GM23338 (cell line): ENCODE results near the gene DGKE. TPM values are rescaled to one million over a fixed set of nuclear protein-coding genes. Genes with fewer than 3 reads are reported as not detected.

Source experiments
- ATAC-seq: fragments of 200-7000 bp; cut with Tn5 transposase; 3 replicates; pipeline ENCODE4 v1.9.1; 2020
- DNase-seq: peaks from one replicate; pipeline ENCODE4 v3.0.0-alpha.2; 2015; ENCODE audit warnings: low spot score
- H2AFZ ChIP-seq: fragments of 200-600 bp; sonication (generic); 2 replicates; pipeline ENCODE4 v1.8.0; 2016; ENCODE audit warnings: antibody characterized with exemption, mild to moderate bottlenecking, moderate library complexity
- H3F3A ChIP-seq: fragments of 200-600 bp; sonication (generic); replicated peaks from 2 replicates; pipeline ENCODE4 v1.8.0; 2017; ENCODE audit warnings: antibody characterized with exemption, mixed run types, low read depth
- H3K27ac ChIP-seq: fragments of 200-600 bp; sonication (generic); 2 replicates; pipeline ENCODE4 v1.6.1; 2016; ENCODE audit warnings: low read depth
- H3K27me3 ChIP-seq: fragments of 200-600 bp; sonication (generic); 2 replicates; pipeline ENCODE4 v1.8.0; 2016; ENCODE audit warnings: mild to moderate bottlenecking, mixed run types, moderate library complexity; ENCODE audit not compliant: insufficient read depth
- H3K36me3 ChIP-seq: fragments of 200-600 bp; sonication (generic); 2 replicates; pipeline ENCODE4 v1.8.0; 2016; ENCODE audit warnings: mild to moderate bottlenecking; ENCODE audit not compliant: insufficient read depth
- H3K4me1 ChIP-seq: fragments of 200-600 bp; sonication (generic); 2 replicates; pipeline ENCODE4 v1.8.0; 2016; ENCODE audit warnings: mild to moderate bottlenecking, moderate library complexity; ENCODE audit not compliant: insufficient read depth
- H3K4me2 ChIP-seq: fragments of 200-600 bp; sonication (generic); 2 replicates; pipeline ENCODE4 v1.7.1; 2017; ENCODE audit warnings: mixed run types
- H3K4me3 ChIP-seq: fragments of 200-600 bp; sonication (generic); 2 replicates; pipeline ENCODE4 v1.6.1; 2016; ENCODE audit warnings: mixed run types
- H3K79me2 ChIP-seq: fragments of 200-600 bp; sonication (generic); replicated peaks from 2 replicates; pipeline ENCODE4 v1.8.0; 2017; ENCODE audit warnings: mild to moderate bottlenecking; ENCODE audit not compliant: insufficient read depth
- H3K9me2 ChIP-seq: fragments of 200-600 bp; sonication (generic); 2 replicates; pipeline ENCODE4 v1.8.0; 2017; ENCODE audit not compliant: insufficient read depth
- H4K20me1 ChIP-seq: fragments of 200-600 bp; sonication (generic); replicated peaks from 2 replicates; pipeline ENCODE4 v1.8.0; 2017; ENCODE audit warnings: mild to moderate bottlenecking; ENCODE audit not compliant: insufficient read depth
- H3K27ac Mint-ChIP-seq: 2 replicates; pipeline ENCODE4 v1.8.0; 2020; ENCODE audit warnings: inconsistent platforms, mild to moderate bottlenecking, moderate library complexity, mixed read lengths
- H3K27me3 Mint-ChIP-seq: 3 replicates; pipeline ENCODE4 v1.8.0; 2022; ENCODE audit warnings: low read depth, mild to moderate bottlenecking, moderate library complexity, mixed read lengths, inconsistent platforms; ENCODE audit not compliant: insufficient read depth, poor library complexity
- H3K36me3 Mint-ChIP-seq: 3 replicates; pipeline ENCODE4 v1.8.0; 2021; ENCODE audit warnings: low read depth, mild to moderate bottlenecking, inconsistent platforms, moderate library complexity, mixed read lengths
- H3K4me1 Mint-ChIP-seq: 3 replicates; pipeline ENCODE4 v1.8.0; 2020; ENCODE audit warnings: mild to moderate bottlenecking, inconsistent platforms, mixed read lengths
- H3K4me3 Mint-ChIP-seq: 3 replicates; pipeline ENCODE4 v1.8.0; 2021; ENCODE audit warnings: moderate library complexity, mild to moderate bottlenecking, inconsistent platforms, mixed read lengths
- H3K9me3 Mint-ChIP-seq: 3 replicates; pipeline ENCODE4 v1.8.0; 2020; ENCODE audit warnings: moderate library complexity, mild to moderate bottlenecking, inconsistent platforms, mixed read lengths
- CREB1 ChIP-seq: fragments of 250-450 bp; sonication (Bioruptor Pico); IDR thresholded peaks from 2 replicates; pipeline ENCODE4 v1.5.0; 2020; ENCODE audit warnings: low read depth, mild to moderate bottlenecking, moderate library complexity
- EZH2 ChIP-seq: fragments of 200-600 bp; sonication (generic); IDR thresholded peaks from one replicate; pipeline ENCODE4 v1.8.0; 2017; ENCODE audit warnings: antibody characterized with exemption, mild to moderate bottlenecking, low read depth; ENCODE audit not compliant: unreplicated experiment
- EZH2phosphoT487 ChIP-seq: fragments of 200-600 bp; sonication (generic); IDR thresholded peaks from one replicate; pipeline ENCODE4 v1.8.1; 2018; ENCODE audit warnings: antibody characterized with exemption; ENCODE audit not compliant: unreplicated experiment
- JUNB ChIP-seq: IDR thresholded peaks from one replicate; pipeline ENCODE4 v1.6.1; 2016; ENCODE audit warnings: antibody characterized with exemption; ENCODE audit not compliant: unreplicated experiment
- NANOG ChIP-seq: IDR thresholded peaks from 2 replicates; pipeline ENCODE4 v1.6.1; 2016; ENCODE audit warnings: antibody characterized with exemption, borderline replicate concordance
- POLR2AphosphoS5 ChIP-seq: IDR thresholded peaks from 2 replicates; pipeline ENCODE4 v1.6.1; 2016; ENCODE audit warnings: antibody characterized with exemption, low read depth
- REST ChIP-seq: IDR thresholded peaks from one replicate; pipeline ENCODE4 v1.6.1; 2018; ENCODE audit warnings: antibody characterized with exemption; ENCODE audit not compliant: unreplicated experiment
- STAT1 ChIP-seq: IDR thresholded peaks from one replicate; pipeline ENCODE4 v1.6.1; 2016; ENCODE audit warnings: antibody characterized with exemption; ENCODE audit not compliant: unreplicated experiment
- ZNF114 ChIP-seq: fragments of 250-450 bp; sonication (Bioruptor Pico); IDR thresholded peaks from 2 replicates; pipeline ENCODE4 v1.5.0; 2020; ENCODE audit warnings: mild to moderate bottlenecking, moderate library complexity
- ZNF331 ChIP-seq: fragments of 250-450 bp; sonication (Bioruptor Pico); IDR thresholded peaks from 2 replicates; pipeline ENCODE4 v1.5.0; 2020; ENCODE audit warnings: low read depth, mild to moderate bottlenecking, moderate library complexity
- ZNF462 ChIP-seq: fragments of 250-450 bp; sonication (Bioruptor Pico); IDR thresholded peaks from 2 replicates; pipeline ENCODE4 v1.5.0; 2020; ENCODE audit warnings: mild to moderate bottlenecking, moderate library complexity
- polyA plus RNA-seq: library from polyadenylated mRNA; unstranded; fragments of >200 nt; fragmentation: Nextera tagmentation; extraction: Ambion mirVana; gene quantifications from 2 replicates; pipeline ENCODE4 v1.2.1, GENCODE V29; 2016
- total RNA-seq: library from RNA; depleted of rRNA; stranded (reverse); fragments of >200 nt; shearing (Covaris generic); gene quantifications from 2 replicates; pipeline ENCODE4 v1.2.3, GENCODE V29; 2014
- TF ChIP-seq, protein P1 (sequence below), 2 experiments: fragments of 200-600 bp in 1 of 2; sonication (generic) in 1 of 2; conservative IDR thresholded peaks; 2 replicates each; pipeline versions ENCODE4 v1.5.1 to v1.6.1; 2016 to 2017; ENCODE audit warnings: antibody characterized with exemption in 2 of 2, low read depth in 2 of 2, mild to moderate bottlenecking in 2 of 2, moderate library complexity in 1 of 2
- TF ChIP-seq, protein P2 (sequence below): IDR thresholded peaks from 2 replicates; pipeline ENCODE4 v1.6.1; 2016; ENCODE audit warnings: antibody characterized with exemption

Gene DGKE
- total and polyA plus RNA-seq, 2 experiments from 2014 or later, result 3.9 to 10.1 TPM

GRCh38 chr17:56886288-56886731 is 52.4 kb downstream of the DGKE start:
- H2AFZ ChIP-seq, result no peak overlapping the region
- no peaks in the 10 kb centered on the region for H3K27me3 ChIP-seq
- ATAC-seq (no peak), DNase-seq (no peak)
- Mint-ChIP-seq H3K4me1 (peaks cover 12% of the 10 kb centered on the region), H3K27me3 (peaks cover 2% of the 10 kb centered on the region), H3K9me3 (peaks cover 29% of the 10 kb centered on the region), H3K27ac (no peak overlapping the region; the same call in 1 of the 2 replicates), H3K4me3 (no peak overlapping the region), H3K36me3 (peaks cover 42% of the 10 kb centered on the region)
- no peak overlapping the region for H3K4me3 ChIP-seq
- H3K36me3 ChIP-seq, result peaks cover 11% of the 10 kb centered on the region; the same call in 1 of the 2 replicates
- H3K4me1 ChIP-seq, result peaks cover 8% of the 10 kb centered on the region
- no peaks in the 10 kb centered on the region for H3F3A ChIP-seq
- no peaks in the 10 kb centered on the region for H3K9me2 ChIP-seq
- no peaks in the 10 kb centered on the region for H4K20me1 ChIP-seq
- H3K79me2 ChIP-seq, result no peaks in the 10 kb centered on the region
- H3K27ac ChIP-seq, result no peak overlapping the region
- TF ChIP-seq, protein P1, sequence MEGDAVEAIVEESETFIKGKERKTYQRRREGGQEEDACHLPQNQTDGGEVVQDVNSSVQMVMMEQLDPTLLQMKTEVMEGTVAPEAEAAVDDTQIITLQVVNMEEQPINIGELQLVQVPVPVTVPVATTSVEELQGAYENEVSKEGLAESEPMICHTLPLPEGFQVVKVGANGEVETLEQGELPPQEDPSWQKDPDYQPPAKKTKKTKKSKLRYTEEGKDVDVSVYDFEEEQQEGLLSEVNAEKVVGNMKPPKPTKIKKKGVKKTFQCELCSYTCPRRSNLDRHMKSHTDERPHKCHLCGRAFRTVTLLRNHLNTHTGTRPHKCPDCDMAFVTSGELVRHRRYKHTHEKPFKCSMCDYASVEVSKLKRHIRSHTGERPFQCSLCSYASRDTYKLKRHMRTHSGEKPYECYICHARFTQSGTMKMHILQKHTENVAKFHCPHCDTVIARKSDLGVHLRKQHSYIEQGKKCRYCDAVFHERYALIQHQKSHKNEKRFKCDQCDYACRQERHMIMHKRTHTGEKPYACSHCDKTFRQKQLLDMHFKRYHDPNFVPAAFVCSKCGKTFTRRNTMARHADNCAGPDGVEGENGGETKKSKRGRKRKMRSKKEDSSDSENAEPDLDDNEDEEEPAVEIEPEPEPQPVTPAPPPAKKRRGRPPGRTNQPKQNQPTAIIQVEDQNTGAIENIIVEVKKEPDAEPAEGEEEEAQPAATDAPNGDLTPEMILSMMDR (conservative IDR thresholded peaks at IDR 0.05; ENCODE audit: low read depth in 2 of 2), result no peak
- TF ChIP-seq REST, result no peak
- no peak for TF ChIP-seq NANOG
- no peak for TF ChIP-seq POLR2AphosphoS5
- no peak for TF ChIP-seq STAT1
- no peak for TF ChIP-seq CREB1 (CRISPR knock-in tag)
- TF ChIP-seq EZH2phosphoT487, result no peak
- TF ChIP-seq, protein P2, sequence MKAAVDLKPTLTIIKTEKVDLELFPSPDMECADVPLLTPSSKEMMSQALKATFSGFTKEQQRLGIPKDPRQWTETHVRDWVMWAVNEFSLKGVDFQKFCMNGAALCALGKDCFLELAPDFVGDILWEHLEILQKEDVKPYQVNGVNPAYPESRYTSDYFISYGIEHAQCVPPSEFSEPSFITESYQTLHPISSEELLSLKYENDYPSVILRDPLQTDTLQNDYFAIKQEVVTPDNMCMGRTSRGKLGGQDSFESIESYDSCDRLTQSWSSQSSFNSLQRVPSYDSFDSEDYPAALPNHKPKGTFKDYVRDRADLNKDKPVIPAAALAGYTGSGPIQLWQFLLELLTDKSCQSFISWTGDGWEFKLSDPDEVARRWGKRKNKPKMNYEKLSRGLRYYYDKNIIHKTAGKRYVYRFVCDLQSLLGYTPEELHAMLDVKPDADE, result no peak
- TF ChIP-seq ZNF331 (CRISPR knock-in tag), result no peak
- no peak for TF ChIP-seq ZNF462
- TF ChIP-seq EZH2, result no peak
- TF ChIP-seq JUNB, result no peak
- no peak for TF ChIP-seq ZNF114
- H3K4me2 ChIP-seq, result no peak overlapping the region
